Frontal cortex (tissue), 4 donors: Measurements from ENCODE around the gene AP2B1. TPM values are rescaled to one million over a fixed set of nuclear protein-coding genes. Genes with fewer than 3 reads are reported as not detected.

ENCODE experiments used
- DNase-seq, 2 donors: peaks; one replicate each; pipeline ENCODE4 v3.0.0; 2012; ENCODE audit warnings: low spot score in 2 of 2
- FAIRE-seq: peaks from 2 replicates; lab custom pipeline; 2012; peaks lifted over from hg19 to GRCh38; lab: Jason Lieb, UNC
- total RNA-seq: library from RNA; depleted of rRNA; stranded (reverse); fragments of >200 nt; gene quantifications from one replicate; pipeline ENCODE4 v1.2.3, GENCODE V29; 2014
- donor health status: control.
- donor health status: control.
- donor health status: control.

The AP2B1 gene
- total RNA-seq, 1 donor from 2014 or later: 126 TPM

- no peak for DNase-seq
- no peak for FAIRE-seq
Observed at GRCh38 chr17:35723735-35724134, 136.6 kb downstream of the AP2B1 start.

- DNase-seq (no peak), FAIRE-seq (no peak)
Observed at GRCh38 chr17:35725058-35725457, 137.9 kb downstream of the AP2B1 start.

- DNase-seq: no peak
- FAIRE-seq: no peak
Observed at GRCh38 chr17:35725802-35726126, 138.6 kb downstream of the AP2B1 start.

GRCh38 chr17:35726127-35726952, 139.2 kb downstream of the AP2B1 start:
- DNase-seq: no peak

GRCh38 chr17:35726953-35727460, 139.9 kb downstream of the AP2B1 start:
- FAIRE-seq: no peak
- DNase-seq: no peak

More at GRCh38 chr17:35726127-35726952, 139.2 kb downstream of the AP2B1 start:
- FAIRE-seq: no peak

GRCh38 chr17:35727635-35728034, 140.5 kb downstream of the AP2B1 start:
- no peak for DNase-seq
- no peak for FAIRE-seq

GRCh38 chr17:35728551-35728950, 141.4 kb downstream of the AP2B1 start:
- FAIRE-seq: no peak
- no peak for DNase-seq

- FAIRE-seq (no peak), DNase-seq (no peak)
Observed at GRCh38 chr17:35729405-35729833, 142.3 kb downstream of the AP2B1 start.

- DNase-seq (no peak), FAIRE-seq (no peak)
Observed at GRCh38 chr17:35730400-35731005, 143.4 kb downstream of the AP2B1 start.

- DNase-seq: peak; percentile 76 to 86
- no peak for FAIRE-seq
Observed at GRCh38 chr17:35731239-35731916, 144.3 kb downstream of the AP2B1 start, which contains the start of gene RASL10B. RASL10B (plus strand) TSS chr17:35731639; CDS start chr17:35735185, 3,546 bp downstream.

GRCh38 chr17:35731917-35732805, 145.0 kb downstream of the AP2B1 start:
- DNase-seq (peak; percentile 48 to 57), FAIRE-seq (no peak)

- DNase-seq (no peak), FAIRE-seq (no peak)
Observed at GRCh38 chr17:35732806-35733136, 145.6 kb downstream of the AP2B1 start.

GRCh38 chr17:35733366-35733765, 146.2 kb downstream of the AP2B1 start:
- DNase-seq (peak in 1 of 2 donors; percentile 22), FAIRE-seq (no peak)

- peak in 1 of 2 donors; percentile 21 for DNase-seq
- no peak for FAIRE-seq
Observed at GRCh38 chr17:35734396-35734795, 147.3 kb downstream of the AP2B1 start.

- DNase-seq (peak in 1 of 2 donors; percentile 12), FAIRE-seq (no peak)
Observed at GRCh38 chr17:35735036-35735805, 148.1 kb downstream of the AP2B1 start.

GRCh38 chr17:35736236-35736635, 149.1 kb downstream of the AP2B1 start:
- peak in 1 of 2 donors; percentile 13 for DNase-seq
- no peak for FAIRE-seq

- FAIRE-seq (no peak), DNase-seq (peak in 1 of 2 donors; percentile 11)
Observed at GRCh38 chr17:35738519-35739133, 151.5 kb downstream of the AP2B1 start.

- FAIRE-seq: no peak
- DNase-seq: no peak
Observed at GRCh38 chr17:35740216-35740615, 153.1 kb downstream of the AP2B1 start.
